HG02571 (cell line): ENCODE measurements around the gene RPL29.

Experiments used
- ATAC-seq: cut with Tn5 transposase; IDR thresholded peaks from one replicate; pipeline ENCODE4 v1.9.1; 2021; ENCODE audit warnings: mild to moderate bottlenecking, moderate library complexity; ENCODE audit not compliant: unreplicated experiment

The RPL29 gene

DNA sequence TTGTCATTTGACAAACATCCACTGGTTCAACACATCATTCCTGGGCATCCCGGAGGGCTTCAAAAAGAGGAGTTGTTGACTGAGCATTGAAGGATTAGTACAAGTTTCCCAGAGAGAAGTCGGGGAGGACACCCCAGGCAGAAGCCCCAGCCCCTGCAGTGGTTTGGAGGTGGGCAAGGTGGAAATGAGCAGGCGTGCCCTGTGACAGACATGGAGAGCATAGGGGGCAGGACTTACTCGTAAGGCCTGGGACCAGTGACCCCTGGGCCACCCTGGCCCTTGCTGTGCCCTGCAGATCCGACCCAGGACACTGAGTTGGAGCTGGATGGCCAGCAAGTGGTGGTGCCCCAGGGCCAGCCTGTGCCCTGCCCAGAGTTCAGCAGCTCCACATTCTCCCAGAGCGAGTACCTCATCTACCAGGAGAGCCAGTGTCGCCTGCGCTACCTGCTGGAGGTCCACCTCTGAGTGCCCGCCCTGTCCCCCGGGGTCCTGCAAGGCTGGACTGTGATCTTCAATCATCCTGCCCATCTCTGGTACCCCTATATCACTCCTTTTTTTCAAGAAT, 47.6 kb downstream of the RPL29 start:
- ATAC-seq, result no peak

DNA sequence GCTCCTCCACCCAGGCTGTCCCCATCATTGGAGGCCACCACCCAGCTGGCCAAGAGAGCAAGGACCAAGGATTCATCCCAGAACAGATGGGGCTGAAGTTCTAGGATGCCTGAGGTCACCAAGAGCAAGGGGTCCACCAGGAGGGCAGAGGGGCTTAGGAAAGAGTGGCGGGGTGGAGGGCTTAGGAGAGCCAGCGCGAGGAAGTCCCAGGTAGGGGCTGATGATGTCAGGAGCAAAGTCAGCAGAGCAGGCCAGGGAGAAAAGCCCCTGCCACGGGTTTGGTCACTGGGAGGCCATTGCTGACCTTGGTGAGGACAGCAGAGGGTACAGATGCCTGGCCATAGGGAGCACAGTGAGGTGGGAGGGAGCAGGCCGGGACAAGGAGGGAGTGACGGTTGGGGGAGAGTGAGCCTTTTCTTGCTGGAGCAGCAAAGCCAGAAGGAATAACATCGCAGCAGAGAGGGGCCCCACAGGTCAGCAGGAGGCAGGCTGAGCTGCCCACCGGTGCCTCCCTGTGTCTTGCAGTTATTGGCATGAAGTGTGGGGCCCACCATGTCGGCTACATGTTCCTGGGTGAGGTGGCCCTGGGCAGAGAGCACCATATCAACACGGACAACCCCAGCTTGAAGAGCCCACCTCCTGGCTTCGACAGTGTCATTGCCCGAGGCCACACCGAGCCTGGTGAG, 48.3 kb downstream of the RPL29 start:
- no peak for ATAC-seq

GRCh38 chr3:51946796-51947195, 48.9 kb downstream of the RPL29 start:
- no peak for ATAC-seq

DNA sequence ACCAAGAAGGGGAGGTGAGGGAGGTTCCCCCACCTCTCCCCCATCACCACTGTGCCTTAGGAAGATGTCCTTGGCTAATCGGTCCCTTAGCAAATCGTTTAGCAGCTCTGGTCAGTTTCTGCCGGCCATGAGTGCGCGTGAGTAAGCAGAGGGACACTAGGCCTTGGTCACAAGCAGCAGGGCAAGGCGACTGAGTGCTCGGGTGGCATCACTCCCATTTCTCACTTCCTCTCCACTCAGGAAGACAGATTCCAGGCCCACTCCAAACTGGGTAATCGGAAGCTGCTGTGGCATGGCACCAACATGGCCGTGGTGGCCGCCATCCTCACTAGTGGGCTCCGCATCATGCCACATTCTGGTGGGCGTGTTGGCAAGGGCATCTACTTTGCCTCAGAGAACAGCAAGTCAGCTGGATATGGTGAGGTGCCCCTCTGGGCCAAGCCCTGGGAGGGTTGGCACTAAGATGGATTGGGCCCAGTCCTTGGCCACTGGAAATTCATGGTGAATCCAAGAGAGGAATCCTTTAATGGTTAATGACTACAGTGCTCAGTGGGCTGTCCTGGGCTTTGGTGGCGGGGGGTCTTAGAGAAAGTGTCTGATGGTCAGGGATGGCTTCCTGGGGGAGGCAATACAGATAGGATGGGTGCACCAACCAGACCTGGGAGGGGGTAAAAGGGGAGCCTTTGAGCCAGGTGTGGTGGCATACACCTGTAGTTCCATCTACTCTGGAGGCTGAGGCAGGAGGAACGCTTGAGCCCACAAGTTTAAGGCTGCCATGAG, 49.6 kb downstream of the RPL29 start:
- no peak for ATAC-seq

DNA sequence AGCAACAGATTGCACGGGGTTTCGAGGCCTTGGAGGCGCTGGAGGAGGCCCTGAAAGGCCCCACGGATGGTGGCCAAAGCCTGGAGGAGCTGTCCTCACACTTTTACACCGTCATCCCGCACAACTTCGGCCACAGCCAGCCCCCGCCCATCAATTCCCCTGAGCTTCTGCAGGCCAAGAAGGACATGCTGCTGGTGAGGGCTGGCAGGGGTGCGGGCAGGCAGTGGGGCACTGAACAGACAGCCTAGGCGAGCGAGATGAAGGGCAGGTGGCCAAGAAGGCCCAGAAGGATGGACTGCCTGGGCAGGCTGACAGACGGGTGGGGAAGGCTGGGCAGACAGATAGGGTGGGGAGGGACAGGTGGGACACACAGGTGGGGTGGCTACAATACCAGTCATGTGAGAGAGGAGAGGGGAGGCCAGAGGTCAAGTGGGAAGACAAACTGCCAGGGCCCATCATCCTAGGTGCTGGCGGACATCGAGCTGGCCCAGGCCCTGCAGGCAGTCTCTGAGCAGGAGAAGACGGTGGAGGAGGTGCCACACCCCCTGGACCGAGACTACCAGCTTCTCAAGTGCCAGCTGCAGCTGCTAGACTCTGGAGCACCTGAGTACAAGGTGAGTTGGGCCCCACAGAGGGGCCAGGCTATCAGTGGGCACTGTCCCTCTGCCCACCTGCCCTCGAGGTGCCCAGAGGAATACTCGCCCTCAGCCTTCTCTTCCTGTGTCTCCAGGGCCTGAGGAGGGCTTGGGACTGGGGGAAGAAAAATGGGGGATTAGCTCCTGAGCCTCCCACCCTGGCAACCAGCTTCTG, 50.5 kb downstream of the RPL29 start:
- ATAC-seq, result no peak

DNA sequence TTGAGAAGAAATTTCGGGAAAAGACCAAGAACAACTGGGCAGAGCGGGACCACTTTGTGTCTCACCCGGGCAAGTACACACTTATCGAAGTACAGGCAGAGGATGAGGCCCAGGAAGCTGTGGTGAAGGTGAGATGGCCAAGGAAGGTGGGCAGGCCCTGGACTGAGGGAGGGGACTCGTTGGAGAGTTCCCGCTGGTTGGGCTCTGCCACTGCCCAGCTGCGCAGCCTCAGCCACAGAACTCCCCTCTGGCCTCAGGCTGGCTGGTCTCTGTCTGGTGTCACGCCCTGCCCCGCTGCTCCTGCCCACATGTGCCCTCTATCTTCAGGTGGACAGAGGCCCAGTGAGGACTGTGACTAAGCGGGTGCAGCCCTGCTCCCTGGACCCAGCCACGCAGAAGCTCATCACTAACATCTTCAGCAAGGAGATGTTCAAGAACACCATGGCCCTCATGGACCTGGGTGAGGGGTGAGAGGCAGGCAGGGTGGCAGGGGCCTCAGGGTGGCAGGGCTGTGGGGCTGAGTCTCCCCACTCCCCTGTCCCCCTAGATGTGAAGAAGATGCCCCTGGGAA, 51.2 kb downstream of the RPL29 start:
- no peak for ATAC-seq
